Activated T-helper 17 cell treated with anti-CD3 and anti-CD28 coated beads, Interleukin-2, amount 50 U/mL, for 72 hours (primary cell): ENCODE results near the gene AKAP5. TPM values are rescaled to one million over a fixed set of nuclear protein-coding genes. Genes with fewer than 3 reads are reported as not detected.
A peak's percentile ranks its signal among the peaks of the same experiment; 100 is the strongest.

Experiments
- ATAC-seq: fragments of 150-1000 bp; cut with Tn5 transposase; replicated peaks from 2 replicates; pipeline ENCODE4 v1.10.0; 2021; ENCODE audit warnings: mild to moderate bottlenecking, moderate library complexity
- H3K27ac Mint-ChIP-seq: one replicate; pipeline ENCODE4 v1.8.0; 2022; ENCODE audit warnings: mixed read lengths
- H3K27me3 Mint-ChIP-seq: one replicate; pipeline ENCODE4 v1.8.0; 2022; ENCODE audit warnings: mixed read lengths
- H3K36me3 Mint-ChIP-seq: one replicate; pipeline ENCODE4 v1.8.0; 2022; ENCODE audit warnings: low read depth, mild to moderate bottlenecking, mixed read lengths
- H3K4me1 Mint-ChIP-seq: one replicate; pipeline ENCODE4 v1.8.0; 2022; ENCODE audit warnings: mixed read lengths
- H3K4me3 Mint-ChIP-seq: one replicate; pipeline ENCODE4 v1.8.0; 2022; ENCODE audit warnings: mild to moderate bottlenecking, mixed read lengths
- H3K9me3 Mint-ChIP-seq: one replicate; pipeline ENCODE4 v1.8.0; 2022; ENCODE audit warnings: mixed read lengths
- total RNA-seq, 2 donors: library from RNA; stranded (reverse); gene quantifications; one replicate each; pipeline ENCODE4 v1.2.3, GENCODE V29; 2022

Gene AKAP5, protein sequence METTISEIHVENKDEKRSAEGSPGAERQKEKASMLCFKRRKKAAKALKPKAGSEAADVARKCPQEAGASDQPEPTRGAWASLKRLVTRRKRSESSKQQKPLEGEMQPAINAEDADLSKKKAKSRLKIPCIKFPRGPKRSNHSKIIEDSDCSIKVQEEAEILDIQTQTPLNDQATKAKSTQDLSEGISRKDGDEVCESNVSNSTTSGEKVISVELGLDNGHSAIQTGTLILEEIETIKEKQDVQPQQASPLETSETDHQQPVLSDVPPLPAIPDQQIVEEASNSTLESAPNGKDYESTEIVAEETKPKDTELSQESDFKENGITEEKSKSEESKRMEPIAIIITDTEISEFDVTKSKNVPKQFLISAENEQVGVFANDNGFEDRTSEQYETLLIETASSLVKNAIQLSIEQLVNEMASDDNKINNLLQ
- total RNA-seq: 1 to 10 TPM in 1 of 2 donors, under 1 TPM in 1; 0.82 to 1.0 TPM

- peak; percentile 79 for ATAC-seq
- Mint-ChIP-seq H3K36me3 (peaks cover 39% of the 10 kb centered on the region), H3K9me3 (no peaks in the 10 kb centered on the region), H3K27me3 (no peaks in the 10 kb centered on the region), H3K4me1 (peaks cover 28% of the 10 kb centered on the region), H3K4me3 (peak within 1 kb of the TSS; percentile 88), H3K27ac (peak within 1 kb of the TSS; percentile 84)
These were observed at the start of gene AKAP5 for GRCh38 chr14:64465191-64465822. Gene AKAP5, plus strand, starts transcription at chr14:64465499. Its CDS starts 2,896 bp downstream, at chr14:64468395.

DNA sequence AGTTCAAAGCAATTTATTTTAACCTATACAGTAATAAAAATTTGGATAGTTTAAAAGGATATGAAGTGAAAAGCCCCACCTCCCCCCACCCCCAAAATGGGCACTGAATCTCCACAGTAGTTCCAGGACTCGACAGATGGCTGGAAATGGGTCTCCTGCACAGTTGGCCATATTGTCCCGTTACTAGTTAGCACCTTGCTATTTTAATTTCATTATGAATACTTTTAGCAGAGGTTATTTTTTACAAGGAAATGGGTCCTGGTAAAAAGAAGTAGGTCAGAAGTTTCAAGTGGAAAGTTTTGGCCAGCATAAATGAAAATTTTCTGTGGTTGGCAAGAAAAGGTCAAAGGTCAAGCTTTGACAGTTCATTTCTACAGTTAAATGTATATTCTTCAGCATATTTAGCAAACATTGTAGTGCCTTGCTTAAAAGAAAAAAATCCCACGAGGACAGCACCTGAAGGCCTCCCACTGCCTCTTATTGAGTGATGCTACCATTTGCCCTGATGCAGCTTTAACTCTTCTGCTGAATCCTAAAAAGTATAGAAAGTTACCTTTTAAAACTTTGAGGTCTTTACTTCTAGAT is 48.9 kb upstream of the AKAP5 start:
- H3K4me1 Mint-ChIP-seq: no peaks in the 10 kb centered on the region
- ATAC-seq: peak; percentile 33
- H3K27ac Mint-ChIP-seq: peak overlapping the region; percentile 60
- H3K9me3 Mint-ChIP-seq: no peaks in the 10 kb centered on the region
- peaks cover 100% of the 10 kb centered on the region for H3K36me3 Mint-ChIP-seq
- H3K4me3 Mint-ChIP-seq: peak overlapping the region; percentile 25
- no peaks in the 10 kb centered on the region for H3K27me3 Mint-ChIP-seq

GRCh38 chr14:64417055-64417770 is 48.1 kb upstream of the AKAP5 start:
- no peaks in the 10 kb centered on the region for H3K9me3 Mint-ChIP-seq
- peak; percentile 72 for ATAC-seq
- H3K4me3 Mint-ChIP-seq: no peak overlapping the region
- peaks cover 4% of the 10 kb centered on the region for H3K4me1 Mint-ChIP-seq
- H3K27me3 Mint-ChIP-seq: no peaks in the 10 kb centered on the region
- peaks cover 100% of the 10 kb centered on the region for H3K36me3 Mint-ChIP-seq
- H3K27ac Mint-ChIP-seq: peak overlapping the region; percentile 46

DNA sequence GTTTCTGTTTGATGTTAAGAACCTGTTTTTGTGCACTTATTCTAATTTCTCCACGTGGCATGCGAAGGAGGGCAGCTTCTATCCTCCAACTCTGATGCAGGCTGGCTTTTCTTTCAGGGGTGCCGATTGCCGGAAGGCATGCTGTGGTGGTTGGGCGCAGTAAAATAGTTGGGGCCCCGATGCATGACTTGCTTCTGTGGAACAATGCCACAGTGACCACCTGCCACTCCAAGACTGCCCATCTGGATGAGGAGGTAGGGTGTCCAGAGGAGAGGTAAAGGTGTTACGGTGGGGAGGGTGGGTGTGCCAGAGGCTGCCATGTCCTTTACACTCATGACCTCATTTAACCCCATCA is 47.6 kb upstream of the AKAP5 start:
- H3K36me3 Mint-ChIP-seq: peaks cover 100% of the 10 kb centered on the region

DNA sequence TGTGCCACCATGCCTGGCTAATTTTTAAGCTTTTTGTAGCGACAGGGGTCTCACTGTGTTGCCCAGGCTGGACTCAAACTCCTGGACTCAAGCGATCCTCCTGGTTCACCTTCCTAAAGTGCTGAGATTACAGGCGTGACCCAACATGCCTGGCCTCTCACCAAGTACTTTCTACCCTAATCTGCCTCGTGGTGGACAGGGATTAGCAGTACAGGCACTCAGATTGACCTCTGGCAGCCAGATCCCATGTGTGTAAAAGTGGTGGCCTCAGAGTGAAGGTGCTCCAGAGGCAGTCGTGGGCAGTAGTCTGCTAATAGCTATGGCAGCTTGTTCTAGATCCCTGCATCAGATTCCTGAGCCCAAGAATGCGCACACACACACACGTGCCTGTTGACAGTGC is 46.3 kb upstream of the AKAP5 start:
- H3K9me3 Mint-ChIP-seq: no peaks in the 10 kb centered on the region
- H3K27ac Mint-ChIP-seq: no peak overlapping the region
- H3K4me1 Mint-ChIP-seq: peaks cover 6% of the 10 kb centered on the region
- no peak overlapping the region for H3K4me3 Mint-ChIP-seq
- peaks cover 98% of the 10 kb centered on the region for H3K36me3 Mint-ChIP-seq
- no peaks in the 10 kb centered on the region for H3K27me3 Mint-ChIP-seq
- no peak for ATAC-seq

More for the DNA sequence above, 47.6 kb upstream of the AKAP5 start:
- no peak for ATAC-seq
- no peaks in the 10 kb centered on the region for H3K9me3 Mint-ChIP-seq
- H3K27me3 Mint-ChIP-seq: no peaks in the 10 kb centered on the region
- peak overlapping the region; percentile 46 for H3K27ac Mint-ChIP-seq
- no peak overlapping the region for H3K4me3 Mint-ChIP-seq
- peaks cover 4% of the 10 kb centered on the region for H3K4me1 Mint-ChIP-seq

DNA sequence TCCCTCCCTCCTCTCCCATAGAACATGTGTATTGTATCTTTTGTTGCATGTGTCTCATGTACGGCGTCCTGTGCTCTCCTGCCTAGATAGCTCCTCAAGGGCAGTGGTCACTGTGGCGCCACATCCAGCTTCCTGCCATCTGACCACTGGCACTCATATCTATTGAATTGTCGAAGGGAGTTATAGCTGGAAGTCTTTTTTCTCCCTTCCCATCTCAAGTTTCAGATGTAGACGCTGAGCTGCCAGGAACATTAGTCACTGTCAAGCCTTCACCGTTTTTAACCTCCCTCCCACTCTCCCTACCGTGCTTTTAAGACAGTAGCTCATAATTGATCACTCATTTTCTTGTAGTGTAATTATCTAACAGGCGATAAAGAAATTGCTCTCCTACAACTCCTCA is 44.1 kb upstream of the AKAP5 start:
- Mint-ChIP-seq H3K36me3 (peaks cover 98% of the 10 kb centered on the region), H3K27ac (no peak overlapping the region), H3K27me3 (no peaks in the 10 kb centered on the region), H3K4me3 (no peak overlapping the region), H3K9me3 (no peaks in the 10 kb centered on the region), H3K4me1 (peaks cover 10% of the 10 kb centered on the region)
- ATAC-seq: peak; percentile 11

- H3K27ac Mint-ChIP-seq: peak overlapping the region; percentile 82
- H3K4me1 Mint-ChIP-seq: peaks cover 10% of the 10 kb centered on the region
- peak overlapping the region; percentile 42 for H3K4me3 Mint-ChIP-seq
- peaks cover 98% of the 10 kb centered on the region for H3K36me3 Mint-ChIP-seq
- no peaks in the 10 kb centered on the region for H3K9me3 Mint-ChIP-seq
- no peaks in the 10 kb centered on the region for H3K27me3 Mint-ChIP-seq
- ATAC-seq: no peak
These were observed 43.3 kb upstream of the AKAP5 start for GRCh38 chr14:64422005-64422404.

GRCh38 chr14:64422756-64423155 is 42.5 kb upstream of the AKAP5 start:
- peak overlapping the region; percentile 42 for H3K4me3 Mint-ChIP-seq
- H3K36me3 Mint-ChIP-seq: peaks cover 98% of the 10 kb centered on the region
- no peaks in the 10 kb centered on the region for H3K27me3 Mint-ChIP-seq
- peak; percentile 88 for ATAC-seq
- peak overlapping the region; percentile 82 for H3K27ac Mint-ChIP-seq
- H3K9me3 Mint-ChIP-seq: no peaks in the 10 kb centered on the region
- peaks cover 10% of the 10 kb centered on the region for H3K4me1 Mint-ChIP-seq

DNA sequence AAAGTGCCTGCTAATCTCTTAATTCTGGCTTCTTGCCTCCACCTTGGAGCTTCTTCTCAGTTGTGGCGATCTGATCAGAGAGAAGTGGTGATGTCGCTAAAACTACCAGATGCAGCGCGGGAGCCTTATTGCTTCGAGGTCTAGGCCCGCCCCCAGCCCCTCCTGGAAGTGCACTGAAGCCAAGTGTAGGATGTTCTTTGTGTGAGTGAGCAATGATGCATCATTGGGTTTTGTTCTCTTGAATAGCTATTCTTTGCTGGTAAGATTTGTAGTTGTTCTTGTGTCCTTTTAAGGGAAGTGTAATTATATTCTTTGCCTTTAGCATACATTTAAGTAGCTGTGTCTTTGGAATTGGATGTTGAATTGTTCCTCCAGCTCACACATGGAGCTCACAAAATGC is 41.3 kb upstream of the AKAP5 start:
- peak overlapping the region; percentile 87 for H3K27ac Mint-ChIP-seq
- peaks cover 10% of the 10 kb centered on the region for H3K4me1 Mint-ChIP-seq
- H3K9me3 Mint-ChIP-seq: no peaks in the 10 kb centered on the region
- ATAC-seq: peak; percentile 23
- peaks cover 98% of the 10 kb centered on the region for H3K36me3 Mint-ChIP-seq
- peak overlapping the region; percentile 61 for H3K4me3 Mint-ChIP-seq
- no peaks in the 10 kb centered on the region for H3K27me3 Mint-ChIP-seq

DNA sequence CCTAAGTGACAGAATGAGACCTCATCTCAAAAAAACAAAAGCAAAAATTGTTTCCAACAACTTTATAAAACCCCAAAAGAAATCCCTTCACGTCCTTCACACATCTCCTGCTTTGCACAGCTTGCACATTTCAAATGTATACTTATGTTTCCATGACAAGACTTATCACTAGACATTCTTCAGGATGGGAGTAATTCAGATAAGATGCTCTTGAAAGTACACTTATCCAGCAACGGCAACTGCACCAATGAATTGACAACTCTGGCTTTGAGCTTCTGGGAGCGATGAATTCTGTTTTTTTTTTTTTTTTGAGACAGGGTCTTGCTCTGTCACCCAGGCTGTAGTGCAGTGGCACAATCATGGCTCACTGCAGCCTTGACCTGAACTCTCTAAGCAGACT is 30.8 kb upstream of the AKAP5 start:
- Mint-ChIP-seq H3K9me3 (no peaks in the 10 kb centered on the region), H3K4me1 (peaks cover 13% of the 10 kb centered on the region), H3K27me3 (no peaks in the 10 kb centered on the region), H3K4me3 (no peak overlapping the region), H3K27ac (no peak overlapping the region), H3K36me3 (peaks cover 100% of the 10 kb centered on the region)
- no peak for ATAC-seq

GRCh38 chr14:64438181-64438841 is 27.0 kb upstream of the AKAP5 start:
- Mint-ChIP-seq H3K4me3 (no peak overlapping the region), H3K27ac (peak overlapping the region; percentile 76), H3K36me3 (peaks cover 100% of the 10 kb centered on the region), H3K9me3 (no peaks in the 10 kb centered on the region), H3K27me3 (no peaks in the 10 kb centered on the region), H3K4me1 (peaks cover 13% of the 10 kb centered on the region)
- peak; percentile 75 for ATAC-seq

DNA sequence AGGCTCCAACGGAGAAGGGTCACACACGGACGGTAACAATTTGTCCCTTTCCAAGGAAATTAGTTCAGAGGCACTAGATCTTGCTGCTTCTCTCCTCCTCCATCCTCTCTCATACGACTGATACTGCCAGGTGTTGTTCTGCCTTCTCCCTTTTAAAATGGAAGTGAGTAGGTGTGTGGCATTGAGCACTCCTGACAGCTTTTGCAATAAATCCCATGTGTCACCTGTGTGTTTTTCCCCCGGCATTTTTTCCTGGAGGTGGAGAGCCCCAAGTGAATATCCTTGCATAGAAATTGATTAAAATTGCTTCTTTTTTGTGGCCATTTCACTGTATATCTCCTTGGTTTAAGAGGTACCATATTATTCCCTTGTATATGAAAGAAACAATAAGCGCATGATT is 26.2 kb upstream of the AKAP5 start:
- Mint-ChIP-seq H3K9me3 (no peaks in the 10 kb centered on the region), H3K4me1 (peaks cover 18% of the 10 kb centered on the region), H3K27ac (peak overlapping the region; percentile 76), H3K36me3 (peaks cover 100% of the 10 kb centered on the region), H3K27me3 (no peaks in the 10 kb centered on the region), H3K4me3 (no peak overlapping the region)
- no peak for ATAC-seq

GRCh38 chr14:64440494-64440893 is 24.8 kb upstream of the AKAP5 start:
- Mint-ChIP-seq H3K27me3 (no peaks in the 10 kb centered on the region), H3K36me3 (peaks cover 100% of the 10 kb centered on the region), H3K27ac (no peak overlapping the region), H3K9me3 (no peaks in the 10 kb centered on the region), H3K4me3 (no peak overlapping the region), H3K4me1 (peaks cover 32% of the 10 kb centered on the region)
- ATAC-seq: no peak
